ENCODE results near the gene TBC1D4.
"Not testable (repeated sequence)": the region's sequence is repeated elsewhere in the genome, so short reads cannot be mapped to it uniquely, and the experiment has no call there.

The TBC1D4 gene

GRCh38 chr13:75263741-75264407 lies 218.1 kb downstream of the TBC1D4 start:
- DNase-seq, result no peak

GRCh38 chr13:75258159-75258782 lies 223.7 kb downstream of the TBC1D4 start:
- DNase-seq, result no peak

GRCh38 chr13:75256922-75257321 lies 225.0 kb downstream of the TBC1D4 start:
- DNase-seq, result no peak

- no peak for DNase-seq
These were observed 226.3 kb downstream of the TBC1D4 start for GRCh38 chr13:75255653-75256052.

GRCh38 chr13:75255147-75255546 lies 226.8 kb downstream of the TBC1D4 start:
- no peak for DNase-seq

GRCh38 chr13:75251188-75251587 lies 230.8 kb downstream of the TBC1D4 start:
- DNase-seq, result no peak

- DNase-seq, result no peak
These were observed 231.3 kb downstream of the TBC1D4 start for GRCh38 chr13:75250526-75251178.

- DNase-seq, result not testable (repeated sequence)
These were observed 236.4 kb downstream of the TBC1D4 start for GRCh38 chr13:75245578-75245977.

GRCh38 chr13:75240240-75240639 lies 241.7 kb downstream of the TBC1D4 start:
- DNase-seq, result not testable (repeated sequence)

- no peak for DNase-seq
These were observed 245.2 kb downstream of the TBC1D4 start for GRCh38 chr13:75236774-75237173.
